COLO668 (cell line): ENCODE results near the gene ZNF576.
A peak's percentile ranks its signal among the peaks of the same experiment; 100 is the strongest.
"Not testable (repeated sequence)": the region's sequence is repeated elsewhere in the genome, so short reads cannot be mapped to it uniquely, and the experiment has no call there.

Experiments
- DNase-seq: peaks from one replicate; lab custom pipeline; 2025; ENCODE audit not compliant: unreplicated experiment; lab: John Stamatoyannopoulos, UW

The ZNF576 gene

GRCh38 chr19:43574424-43575155, 21.8 kb upstream of the ZNF576 start:
- DNase-seq: no peak

- peak; percentile 98 for DNase-seq
These were observed 21.0 kb upstream of the ZNF576 start, which contains the start of the genes PINLYP and XRCC1 for GRCh38 chr19:43575156-43575950. PINLYP (plus strand) TSS chr19:43575801; CDS start chr19:43577192, 1,391 bp downstream. XRCC1 (minus strand) TSS chr19:43575527; CDS start chr19:43575458, 69 bp downstream.

GRCh38 chr19:43575955-43576878, 20.2 kb upstream of the ZNF576 start:
- no peak for DNase-seq

- DNase-seq: no peak
These were observed 17.6 kb upstream of the ZNF576 start for GRCh38 chr19:43578787-43579186.

GRCh38 chr19:43581467-43581866, 14.9 kb upstream of the ZNF576 start:
- no peak for DNase-seq

- DNase-seq: no peak
These were observed 13.9 kb upstream of the ZNF576 start for GRCh38 chr19:43582495-43582894.

- DNase-seq: no peak
These were observed 11.9 kb upstream of the ZNF576 start for GRCh38 chr19:43584484-43584883.

- DNase-seq: no peak
These were observed 10.0 kb upstream of the ZNF576 start for GRCh38 chr19:43586346-43586745.

GRCh38 chr19:43587029-43587428, 9.4 kb upstream of the ZNF576 start:
- DNase-seq: not testable (repeated sequence)

- no peak for DNase-seq
These were observed 7.1 kb upstream of the ZNF576 start for GRCh38 chr19:43589277-43589676.

GRCh38 chr19:43589678-43590077, 6.7 kb upstream of the ZNF576 start:
- DNase-seq: no peak

- no peak for DNase-seq
These were observed 4.3 kb upstream of the ZNF576 start for GRCh38 chr19:43591904-43592772.

- DNase-seq: no peak
These were observed 3.5 kb upstream of the ZNF576 start for GRCh38 chr19:43592800-43593350.

GRCh38 chr19:43594081-43594697, 2.2 kb upstream of the ZNF576 start:
- no peak for DNase-seq

- DNase-seq: peak; percentile 80
These were observed 1.4 kb upstream of the ZNF576 start for GRCh38 chr19:43594710-43595604.

- DNase-seq: peak; percentile 38
These were observed 793 bp upstream of the ZNF576 start for GRCh38 chr19:43595605-43595998.

- no peak for DNase-seq
These were observed 557 bp downstream of the ZNF576 start for GRCh38 chr19:43596842-43597461.

- DNase-seq: no peak
These were observed 1.5 kb downstream of the ZNF576 start for GRCh38 chr19:43597876-43598275.
